Neural cell (in vitro differentiated cells): ENCODE data around the gene CCDC127. TPM values are rescaled to one million over a fixed set of nuclear protein-coding genes. Genes with fewer than 3 reads are reported as not detected.

Experiments
- H2AFZ ChIP-seq: fragments of 200-600, 300-800 bp; sonication (generic), shearing (Covaris generic); 2 replicates; pipeline ENCODE4 v1.6.0; 2014; ENCODE audit warnings: low read depth, mild to moderate bottlenecking, antibody characterized with exemption, low read length, moderate library complexity
- H3F3A ChIP-seq: fragments of 200-600 bp; shearing (Covaris generic); 2 replicates; pipeline ENCODE4 v1.6.1; 2016; ENCODE audit warnings: mild to moderate bottlenecking, moderate library complexity, mixed read lengths, antibody characterized with exemption, low read length; ENCODE audit not compliant: insufficient read depth, poor library complexity, severe bottlenecking
- H3K27ac ChIP-seq: fragments of 200-600, 300-800 bp; sonication (generic), shearing (Covaris generic); 2 replicates; pipeline ENCODE4 v1.5.1; 2014; ENCODE audit warnings: mild to moderate bottlenecking, low read length, moderate library complexity
- H3K27me3 ChIP-seq: fragments of 300-800, 200-600 bp; sonication (generic), shearing (Covaris generic); 2 replicates; pipeline ENCODE4 v1.6.0; 2014; ENCODE audit warnings: mild to moderate bottlenecking, low read depth, low read length, moderate library complexity; ENCODE audit not compliant: insufficient read depth
- H3K36me3 ChIP-seq: fragments of 300-800, 200-600 bp; sonication (generic), shearing (Covaris generic); 2 replicates; pipeline ENCODE4 v1.5.1; 2014; ENCODE audit warnings: mild to moderate bottlenecking, antibody characterized with exemption, low read length, moderate library complexity; ENCODE audit not compliant: insufficient read depth
- H3K4me2 ChIP-seq: fragments of 300-800, 200-600 bp; sonication (generic), shearing (Covaris generic); 2 replicates; pipeline ENCODE4 v1.6.0; 2014; ENCODE audit warnings: mild to moderate bottlenecking, low read length
- H3K4me3 ChIP-seq: fragments of 300-800, 200-600 bp; sonication (generic), shearing (Covaris generic); 2 replicates; pipeline ENCODE4 v1.5.1; 2014; ENCODE audit warnings: mild to moderate bottlenecking, low read length, moderate library complexity
- H3K79me2 ChIP-seq: fragments of 200-600 bp; shearing (Covaris generic); replicated peaks from 2 replicates; pipeline ENCODE4 v1.6.0; 2014; ENCODE audit warnings: mild to moderate bottlenecking, low read length, moderate library complexity; ENCODE audit not compliant: insufficient read depth
- H3K9ac ChIP-seq: fragments of 300-800, 200-600 bp; sonication (generic), shearing (Covaris generic); 2 replicates; pipeline ENCODE4 v1.6.1; 2016; ENCODE audit warnings: mild to moderate bottlenecking, low read length, mixed read lengths
- H3K9me2 ChIP-seq: fragments of 200-600 bp; shearing (Covaris generic); 2 replicates; pipeline ENCODE4 v1.6.1; 2016; ENCODE audit warnings: mild to moderate bottlenecking, low read length, mixed read lengths; ENCODE audit not compliant: insufficient read depth
- H3K9me3 ChIP-seq: fragments of 200-600, 300-800 bp; sonication (generic), shearing (Covaris generic); 2 replicates; pipeline ENCODE4 v1.6.1; 2016; ENCODE audit warnings: mild to moderate bottlenecking, mixed run types, low read length, moderate library complexity, mixed read lengths
- H4K20me1 ChIP-seq: fragments of 200-600 bp; shearing (Covaris generic); 2 replicates; pipeline ENCODE4 v1.6.1; 2016; ENCODE audit warnings: mild to moderate bottlenecking, mixed run types; ENCODE audit not compliant: insufficient read depth
- CTCF ChIP-seq: fragments of 450-650 bp; IDR thresholded peaks from 2 replicates; pipeline ENCODE4 v1.5.1; 2014; ENCODE audit warnings: antibody characterized with exemption, mild to moderate bottlenecking, moderate library complexity; ENCODE audit not compliant: poor library complexity, severe bottlenecking
- EP300 ChIP-seq: fragments of 450-650 bp; conservative IDR thresholded peaks from 2 replicates; pipeline ENCODE4 v1.6.1; 2014; ENCODE audit warnings: antibody characterized with exemption, mild to moderate bottlenecking, moderate library complexity; ENCODE audit not compliant: poor library complexity, severe bottlenecking
- EZH2 ChIP-seq: fragments of 200-600, 300-800 bp; shearing (Covaris generic), sonication (generic); IDR thresholded peaks from 2 replicates; pipeline ENCODE4 v1.6.1; 2014; ENCODE audit warnings: antibody characterized with exemption, low read length, borderline replicate concordance, mild to moderate bottlenecking; ENCODE audit not compliant: insufficient read depth, poor library complexity, severe bottlenecking
- MXI1 ChIP-seq: fragments of 450-650 bp; conservative IDR thresholded peaks from 2 replicates; pipeline ENCODE4 v1.6.1; 2014; ENCODE audit warnings: antibody characterized with exemption, mild to moderate bottlenecking; ENCODE audit not compliant: poor library complexity, severe bottlenecking
- POLR2AphosphoS5 ChIP-seq: IDR thresholded peaks from 2 replicates; pipeline ENCODE4 v1.6.1; 2012
- RAD21 ChIP-seq: fragments of 450-650 bp; conservative IDR thresholded peaks from 2 replicates; pipeline ENCODE4 v1.6.1; 2014; ENCODE audit warnings: antibody characterized with exemption, mild to moderate bottlenecking, moderate library complexity
- REST ChIP-seq: IDR thresholded peaks from 2 replicates; pipeline ENCODE4 v1.6.1; 2012; ENCODE audit warnings: borderline replicate concordance
- SMC3 ChIP-seq: fragments of 450-650 bp; conservative IDR thresholded peaks from 2 replicates; pipeline ENCODE4 v1.6.1; 2014; ENCODE audit warnings: antibody characterized with exemption, mild to moderate bottlenecking, moderate library complexity; ENCODE audit not compliant: poor library complexity
- TAF1 ChIP-seq: IDR thresholded peaks from 2 replicates; pipeline ENCODE4 v1.6.1; 2012; ENCODE audit warnings: low read depth
- polyA plus RNA-seq: library from polyadenylated mRNA; depleted of rRNA; stranded (reverse); fragments of >200 nt; gene quantifications from 2 replicates; pipeline ENCODE4 v1.2.3, GENCODE V29; 2014

The CCDC127 gene
- polyA plus RNA-seq, 1 donor from 2014 or later, result 5.4 TPM

- Histone ChIP-seq H3K36me3 (no peaks in the 10 kb centered on the region), H3K4me2 (no peak overlapping the region), H3K9me2 (no peaks in the 10 kb centered on the region), H3K4me3 (no peak overlapping the region), H2AFZ (no peak overlapping the region), H3K9me3 (no peaks in the 10 kb centered on the region), H3K79me2 (no peaks in the 10 kb centered on the region), H3K9ac (no peak overlapping the region), H3K27me3 (no peaks in the 10 kb centered on the region), H3K27ac (no peak overlapping the region), H3F3A (no peaks in the 10 kb centered on the region), H4K20me1 (no peaks in the 10 kb centered on the region)
- TF ChIP-seq TAF1 (no peak), REST (no peak), RAD21 (no peak), CTCF (no peak), MXI1 (no peak), POLR2AphosphoS5 (no peak), EZH2 (no peak), SMC3 (no peak), EP300 (no peak)
These were observed 35.8 kb downstream of the CCDC127 start for GRCh38 chr5:182126-182525.

GRCh38 chr5:181566-181965, 36.4 kb downstream of the CCDC127 start:
- H3K4me2 ChIP-seq, result no peak overlapping the region
- H3K9ac ChIP-seq, result no peak overlapping the region
- no peaks in the 10 kb centered on the region for H3K79me2 ChIP-seq
- no peak overlapping the region for H3K27ac ChIP-seq
- no peak overlapping the region for H2AFZ ChIP-seq
- no peak overlapping the region for H3K4me3 ChIP-seq
- no peaks in the 10 kb centered on the region for H3K27me3 ChIP-seq
- no peaks in the 10 kb centered on the region for H4K20me1 ChIP-seq
- H3K36me3 ChIP-seq, result no peaks in the 10 kb centered on the region
- no peaks in the 10 kb centered on the region for H3K9me3 ChIP-seq
- TF ChIP-seq EZH2 (no peak), EP300 (no peak), REST (no peak), SMC3 (no peak), TAF1 (no peak)
- H3F3A ChIP-seq, result no peaks in the 10 kb centered on the region
- no peaks in the 10 kb centered on the region for H3K9me2 ChIP-seq
